HG03378 (cell line): ENCODE data around the gene TRAM2.

Source experiments
- ATAC-seq: cut with Tn5 transposase; IDR thresholded peaks from one replicate; pipeline ENCODE4 v1.9.1; 2021; ENCODE audit warnings: mild to moderate bottlenecking, moderate library complexity; ENCODE audit not compliant: unreplicated experiment

The TRAM2 gene

GRCh38 chr6:52534363-52534762 is 42.5 kb downstream of the TRAM2 start:
- no peak for ATAC-seq

GRCh38 chr6:52533491-52533890 is 43.4 kb downstream of the TRAM2 start:
- no peak for ATAC-seq

- no peak for ATAC-seq
Measured at GRCh38 chr6:52532457-52532856, 44.4 kb downstream of the TRAM2 start.

GRCh38 chr6:52531834-52532233 is 45.0 kb downstream of the TRAM2 start:
- ATAC-seq: no peak

GRCh38 chr6:52531396-52531795 is 45.5 kb downstream of the TRAM2 start:
- no peak for ATAC-seq

GRCh38 chr6:52530351-52530750 is 46.5 kb downstream of the TRAM2 start:
- ATAC-seq: no peak

GRCh38 chr6:52529311-52529710 is 47.5 kb downstream of the TRAM2 start:
- ATAC-seq: no peak

- no peak for ATAC-seq
Measured at GRCh38 chr6:52527436-52527835, 49.4 kb downstream of the TRAM2 start.

GRCh38 chr6:52526634-52527033 is 50.2 kb downstream of the TRAM2 start:
- ATAC-seq: no peak

- no peak for ATAC-seq
Measured at GRCh38 chr6:52524918-52525317, 51.9 kb downstream of the TRAM2 start.

- no peak for ATAC-seq
Measured at GRCh38 chr6:52523378-52524142, 53.3 kb downstream of the TRAM2 start.

- ATAC-seq: no peak
Measured at GRCh38 chr6:52522655-52523054, 54.2 kb downstream of the TRAM2 start.

- ATAC-seq: no peak
Measured at GRCh38 chr6:52522151-52522626, 54.7 kb downstream of the TRAM2 start.

- ATAC-seq: no peak
Measured at GRCh38 chr6:52519618-52520017, 57.2 kb downstream of the TRAM2 start.

GRCh38 chr6:52518279-52518945 is 58.4 kb downstream of the TRAM2 start:
- no peak for ATAC-seq

- ATAC-seq: peak; percentile 93
Measured at GRCh38 chr6:52517502-52518278, 59.2 kb downstream of the TRAM2 start.

- ATAC-seq: no peak
Measured at GRCh38 chr6:52516943-52517342, 59.9 kb downstream of the TRAM2 start.

GRCh38 chr6:52516269-52516668 is 60.6 kb downstream of the TRAM2 start:
- no peak for ATAC-seq

- ATAC-seq: no peak
Measured at GRCh38 chr6:52515219-52515960, 61.5 kb downstream of the TRAM2 start.

- ATAC-seq: no peak
Measured at GRCh38 chr6:52514514-52514913, 62.3 kb downstream of the TRAM2 start.

- ATAC-seq: no peak
Measured at GRCh38 chr6:52513896-52514295, 63.0 kb downstream of the TRAM2 start.
